Measurements from ENCODE around the gene VWF. TPM values are rescaled to one million over a fixed set of nuclear protein-coding genes. Genes with fewer than 3 reads are reported as not detected.

The VWF gene
- total RNA-seq, 2 donors from 2014 or later, result 20.9 to 63.2 TPM

GRCh38 chr12:5907807-5908206, 216.7 kb downstream of the VWF start:
- H3K9ac ChIP-seq (ENCODE audit: low read depth in 2 of 2, low read length in 2 of 2), result no peak overlapping the region
- no peak overlapping the region for H3K27ac ChIP-seq
- H3K27me3 ChIP-seq, result no peaks in the 10 kb centered on the region
- no peaks in the 10 kb centered on the region for H3K9me3 ChIP-seq
- H3K36me3 ChIP-seq, result no peaks in the 10 kb centered on the region
- no peaks in the 10 kb centered on the region for H3K4me1 ChIP-seq
- DNase-seq, result no peak
- no peak for TF ChIP-seq CTCF (IDR thresholded peaks at IDR 0.05)
- no peak overlapping the region for H3K4me3 ChIP-seq
- intact Hi-C loops (cut with DNase I), result no loop called here

GRCh38 chr12:5905757-5906156, 218.7 kb downstream of the VWF start:
- no peaks in the 10 kb centered on the region for H3K36me3 ChIP-seq
- H3K27ac ChIP-seq, result no peak overlapping the region
- intact Hi-C loops (cut with DNase I), result no loop called here
- no peak for TF ChIP-seq CTCF (IDR thresholded peaks at IDR 0.05)
- H3K27me3 ChIP-seq, result no peaks in the 10 kb centered on the region
- no peak overlapping the region for H3K4me3 ChIP-seq
- no peak overlapping the region for H3K9ac ChIP-seq (ENCODE audit: low read depth in 2 of 2, low read length in 2 of 2)
- no peaks in the 10 kb centered on the region for H3K9me3 ChIP-seq
- DNase-seq, result no peak
- H3K4me1 ChIP-seq, result no peaks in the 10 kb centered on the region

- no peak for DNase-seq
- H3K27ac ChIP-seq, result no peak overlapping the region
- TF ChIP-seq CTCF (IDR thresholded peaks at IDR 0.05), result no peak
These were observed 219.5 kb downstream of the VWF start for GRCh38 chr12:5904969-5905368.

GRCh38 chr12:5904441-5904840, 220.0 kb downstream of the VWF start:
- H3K4me3 ChIP-seq, result no peak overlapping the region
- no peaks in the 10 kb centered on the region for H3K4me1 ChIP-seq
- no peaks in the 10 kb centered on the region for H3K36me3 ChIP-seq
- intact Hi-C loops (cut with DNase I), result no loop called here
- no peaks in the 10 kb centered on the region for H3K27me3 ChIP-seq
- no peak for DNase-seq
- H3K9ac ChIP-seq (ENCODE audit: low read depth in 2 of 2, low read length in 2 of 2), result no peak overlapping the region
- no peaks in the 10 kb centered on the region for H3K9me3 ChIP-seq
- H3K27ac ChIP-seq, result no peak overlapping the region
- TF ChIP-seq CTCF (IDR thresholded peaks at IDR 0.05), result no peak

More at GRCh38 chr12:5904969-5905368, 219.5 kb downstream of the VWF start:
- Histone ChIP-seq H3K9me3 (no peaks in the 10 kb centered on the region), H3K27me3 (no peaks in the 10 kb centered on the region), H3K36me3 (no peaks in the 10 kb centered on the region), H3K9ac (ENCODE audit: low read depth in 2 of 2, low read length in 2 of 2) (no peak overlapping the region), H3K4me3 (no peak overlapping the region), H3K4me1 (no peaks in the 10 kb centered on the region)
- intact Hi-C loops (cut with DNase I), result no loop called here

- intact Hi-C loops (cut with DNase I), result no loop called here
- Histone ChIP-seq H3K36me3 (no peaks in the 10 kb centered on the region), H3K27ac (no peak overlapping the region), H3K9me3 (no peaks in the 10 kb centered on the region), H3K9ac (ENCODE audit: low read depth in 2 of 2, low read length in 2 of 2) (no peak overlapping the region), H3K27me3 (no peaks in the 10 kb centered on the region), H3K4me3 (no peak overlapping the region), H3K4me1 (no peaks in the 10 kb centered on the region)
- DNase-seq, result no peak
- no peak for TF ChIP-seq CTCF (IDR thresholded peaks at IDR 0.05)
These were observed 221.7 kb downstream of the VWF start for GRCh38 chr12:5902736-5903135.

GRCh38 chr12:5901416-5901815, 223.1 kb downstream of the VWF start:
- Histone ChIP-seq H3K4me3 (no peak overlapping the region), H3K9me3 (no peaks in the 10 kb centered on the region), H3K27me3 (no peaks in the 10 kb centered on the region), H3K27ac (no peak overlapping the region), H3K4me1 (no peaks in the 10 kb centered on the region), H3K36me3 (no peaks in the 10 kb centered on the region), H3K9ac (ENCODE audit: low read depth in 2 of 2, low read length in 2 of 2) (no peak overlapping the region)
- no peak for TF ChIP-seq CTCF (IDR thresholded peaks at IDR 0.05)
- intact Hi-C loops (cut with DNase I), result no loop called here
- no peak for DNase-seq

Data from colonic mucosa (tissue), 4 donors.